GM12878 (cell line): ENCODE data around the gene SPSB2. TPM values are rescaled to one million over a fixed set of nuclear protein-coding genes. Genes with fewer than 3 reads are reported as not detected.

Experiments used
- ATF3 ChIP-seq: IDR thresholded peaks from 2 replicates; pipeline ENCODE4 v1.6.1; 2011; ENCODE audit warnings: low read depth, mild to moderate bottlenecking, low read length, moderate library complexity, borderline replicate concordance; ENCODE audit errors: extremely low read depth
- ATF7 ChIP-seq: fragments of 450-650 bp; IDR thresholded peaks from 2 replicates; pipeline ENCODE4 v1.6.1; 2016; ENCODE audit warnings: low read depth, mild to moderate bottlenecking
- E4F1 ChIP-seq: fragments of 450-650 bp; IDR thresholded peaks from 2 replicates; pipeline ENCODE4 v1.6.1; 2018; ENCODE audit warnings: borderline replicate concordance, mild to moderate bottlenecking; ENCODE audit not compliant: partially characterized antibody
- EED ChIP-seq: sonication (generic); IDR thresholded peaks from 2 replicates; pipeline ENCODE4 v1.6.1; 2016; ENCODE audit warnings: antibody characterized with exemption, low read depth
- ETV6 ChIP-seq, 2 experiments: fragments of 450-650 bp in 1 of 2; IDR thresholded peaks in 1 of 2; conservative IDR thresholded peaks in 1 of 2; 2 replicates each; pipeline ENCODE4 v1.6.1; 2014; ENCODE audit warnings: antibody characterized with exemption in 1 of 2, borderline replicate concordance in 1 of 2, low read depth in 1 of 2, mild to moderate bottlenecking in 1 of 2, moderate library complexity in 1 of 2
- IKZF1 ChIP-seq: fragments of 450-650 bp; conservative IDR thresholded peaks from 2 replicates; pipeline ENCODE4 v1.6.1; 2017; ENCODE audit warnings: antibody characterized with exemption, mild to moderate bottlenecking
- IRF5 ChIP-seq: fragments of 450-650 bp; IDR thresholded peaks from 2 replicates; pipeline ENCODE4 v1.6.1; 2017; ENCODE audit warnings: borderline replicate concordance
- JUND ChIP-seq: IDR thresholded peaks from 2 replicates; pipeline ENCODE4 v1.6.1; 2012; ENCODE audit warnings: low read depth, mild to moderate bottlenecking, low read length, improper control_type of control experiment, moderate library complexity
- MYB ChIP-seq: fragments of 150-350 bp; IDR thresholded peaks from 2 replicates; pipeline ENCODE4 v1.6.1; 2014; ENCODE audit warnings: mild to moderate bottlenecking, low read depth, low read length, borderline replicate concordance
- NRF1 ChIP-seq: conservative IDR thresholded peaks from 2 replicates; pipeline ENCODE4 v1.6.1; 2011; ENCODE audit warnings: mild to moderate bottlenecking, low read depth, low read length, improper control_type of control experiment
- PAX5 ChIP-seq: IDR thresholded peaks from 2 replicates; pipeline ENCODE4 v1.6.1; 2011; ENCODE audit warnings: low read depth, low read length, borderline replicate concordance
- RELB ChIP-seq: fragments of 450-650 bp; IDR thresholded peaks from 2 replicates; pipeline ENCODE4 v1.6.1; 2017; ENCODE audit warnings: low read depth, mild to moderate bottlenecking, moderate library complexity
- TAF1 ChIP-seq: IDR thresholded peaks from 2 replicates; pipeline ENCODE4 v1.6.1; 2011; ENCODE audit warnings: mild to moderate bottlenecking, low read depth, low read length, borderline replicate concordance
- ZBED1 ChIP-seq: IDR thresholded peaks from 2 replicates; pipeline ENCODE4 v1.6.1; 2016; ENCODE audit warnings: borderline replicate concordance
- polyA plus RNA-seq, 11 experiments: library from polyadenylated mRNA; depleted of rRNA in 4 of 11; unstranded in 6 of 11; stranded (reverse) in 5 of 11; fragments of >200 nt; fragmentation: Nextera tagmentation in 4 of 11; fragmentation: Illumina TruSeq in 1 of 11; extraction: Ambion mirVana in 4 of 11; extraction: Trizol in 1 of 11; gene quantifications; 1 replicate in 1 of 11; 2 replicates in 10 of 11; pipeline versions ENCODE4 v1.2.1 to v1.2.3, GENCODE V29; 2011 to 2016; ENCODE audit warnings: inconsistent platforms in 2 of 11, missing spikeins in 2 of 11, low read depth in 1 of 11
- total RNA-seq, 4 experiments: library from RNA; depleted of rRNA in 3 of 4; stranded (reverse); fragments of >200 nt in 3 of 4; fragmentation: Illumina TruSeq in 1 of 4; extraction: Trizol in 1 of 4; gene quantifications; 2 replicates each; pipeline versions ENCODE4 v1.2.1 to v1.2.3, GENCODE V29; 2013 to 2021

SPSB2 gene
- total and polyA plus RNA-seq, 10 of the 15 experiments (the other 5 are each of a cell fraction or from before 2014, with no cell fraction given): 0.08 to 5.6 (median 2.7) TPM

GRCh38 chr12:6904280-6905276 lies 31.5 kb upstream of the SPSB2 start, which contains the start of gene LRRC23 (continued):
- TF ChIP-seq E4F1 (peak; percentile 20), JUND (peak; percentile 81), IKZF1 (peak; percentile 23; the same call in 1 of the 2 replicates), MYB (no peak), ATF7 (peak; percentile 99), NRF1 (0 out of 2 replicates have a peak, but pooled peaks have one; percentile 3), ETV6 (conservative IDR thresholded peaks at IDR 0.05 in 1 of 2, IDR thresholded peaks at IDR 0.05 in 1 of 2; ENCODE audit: borderline replicate concordance in 1 of 2, low read depth in 1 of 2) (no peak), PAX5 (no peak), RELB (peak; percentile 86; the same call in 1 of the 2 replicates), IRF5 (no peak), TAF1 (peak; percentile 35; the same call in 1 of the 2 replicates), EED (no peak), ZBED1 (no peak), ATF3 (no peak)
